Measurements from ENCODE around the gene ZMYM3.

The ZMYM3 gene

GRCh38 chrX:71253253-71254091 is 468 bp downstream of the ZMYM3 start:
- in situ Hi-C loops (cut with HindIII; ENCODE audit: low sequenced_read_pairs) = no loop called here

GRCh38 chrX:71252221-71252620 is 1.7 kb downstream of the ZMYM3 start:
- in situ Hi-C loops (cut with HindIII; ENCODE audit: low sequenced_read_pairs) = no loop called here

GRCh38 chrX:71251466-71251973 is 2.4 kb downstream of the ZMYM3 start:
- in situ Hi-C loops (cut with HindIII; ENCODE audit: low sequenced_read_pairs) = no loop called here

GRCh38 chrX:71250841-71251240 is 3.1 kb downstream of the ZMYM3 start:
- in situ Hi-C loops (cut with HindIII; ENCODE audit: low sequenced_read_pairs) = no loop called here

GRCh38 chrX:71245159-71245558 is 8.8 kb downstream of the ZMYM3 start:
- in situ Hi-C loops (cut with HindIII; ENCODE audit: low sequenced_read_pairs) = no loop called here

GRCh38 chrX:71244359-71245128 is 9.4 kb downstream of the ZMYM3 start:
- in situ Hi-C loops (cut with HindIII; ENCODE audit: low sequenced_read_pairs) = no loop called here

GRCh38 chrX:71241301-71241700 is 12.6 kb downstream of the ZMYM3 start:
- in situ Hi-C loops (cut with HindIII; ENCODE audit: low sequenced_read_pairs) = no loop called here

- in situ Hi-C loops (cut with HindIII; ENCODE audit: low sequenced_read_pairs) = no loop called here
Measured at GRCh38 chrX:71239781-71240180, 14.2 kb downstream of the ZMYM3 start.

- in situ Hi-C loops (cut with HindIII; ENCODE audit: low sequenced_read_pairs) = no loop called here
Measured at GRCh38 chrX:71236836-71237235, 17.1 kb downstream of the ZMYM3 start.

- in situ Hi-C loops (cut with HindIII; ENCODE audit: low sequenced_read_pairs) = no loop called here
Measured at GRCh38 chrX:71235482-71235881, 18.5 kb downstream of the ZMYM3 start.

GRCh38 chrX:71228063-71228642 is 25.8 kb downstream of the ZMYM3 start:
- in situ Hi-C loops (cut with HindIII; ENCODE audit: low sequenced_read_pairs) = no loop called here

- in situ Hi-C loops (cut with HindIII; ENCODE audit: low sequenced_read_pairs) = no loop called here
Measured at GRCh38 chrX:71227370-71228062, 26.4 kb downstream of the ZMYM3 start.

GRCh38 chrX:71225676-71226075 is 28.3 kb downstream of the ZMYM3 start:
- in situ Hi-C loops (cut with HindIII; ENCODE audit: low sequenced_read_pairs) = no loop called here

- in situ Hi-C loops (cut with HindIII; ENCODE audit: low sequenced_read_pairs) = no loop called here
Measured at GRCh38 chrX:71225009-71225408, 28.9 kb downstream of the ZMYM3 start.

- in situ Hi-C loops (cut with HindIII; ENCODE audit: low sequenced_read_pairs) = no loop called here
Measured at GRCh38 chrX:71224098-71224708, 29.7 kb downstream of the ZMYM3 start.

GRCh38 chrX:71222929-71223328 is 31.0 kb downstream of the ZMYM3 start, which contains the start of gene GJB1:
TSS of gene GJB1 (plus strand) at chrX:71223224. CDS start at chrX:71223708, 484 bp downstream.
- in situ Hi-C loops (cut with HindIII; ENCODE audit: low sequenced_read_pairs) = no loop called here

- in situ Hi-C loops (cut with HindIII; ENCODE audit: low sequenced_read_pairs) = no loop called here
Measured at GRCh38 chrX:71221145-71221544, 32.8 kb downstream of the ZMYM3 start.

- in situ Hi-C loops (cut with HindIII; ENCODE audit: low sequenced_read_pairs) = no loop called here
Measured at GRCh38 chrX:71217298-71217697, 36.6 kb downstream of the ZMYM3 start.

- in situ Hi-C loops (cut with HindIII; ENCODE audit: low sequenced_read_pairs) = no loop called here
Measured at GRCh38 chrX:71216485-71216884, 37.5 kb downstream of the ZMYM3 start.

GRCh38 chrX:71215338-71215912 is 38.5 kb downstream of the ZMYM3 start:
- in situ Hi-C loops (cut with HindIII; ENCODE audit: low sequenced_read_pairs) = no loop called here
